Measurements from ENCODE around the gene MYO1B.

MYO1B gene

GRCh38 chr2:191362841-191363240 lies 117.6 kb downstream of the MYO1B start:
- no peak for DNase-seq (ENCODE audit: low read depth)

GRCh38 chr2:191363267-191363666 lies 118.1 kb downstream of the MYO1B start:
- DNase-seq (ENCODE audit: low read depth): no peak

- no peak for DNase-seq (ENCODE audit: low read depth)
Observed at GRCh38 chr2:191365089-191365488, 119.9 kb downstream of the MYO1B start.

GRCh38 chr2:191366199-191366598 lies 121.0 kb downstream of the MYO1B start:
- DNase-seq (ENCODE audit: low read depth): no peak

GRCh38 chr2:191369034-191369433 lies 123.8 kb downstream of the MYO1B start:
- DNase-seq (ENCODE audit: low read depth): no peak

GRCh38 chr2:191374366-191374765 lies 129.2 kb downstream of the MYO1B start:
- DNase-seq (ENCODE audit: low read depth): no peak

- DNase-seq (ENCODE audit: low read depth): no peak
Observed at GRCh38 chr2:191374939-191375338, 129.7 kb downstream of the MYO1B start.

- DNase-seq (ENCODE audit: low read depth): no peak
Observed at GRCh38 chr2:191376981-191377629, 131.9 kb downstream of the MYO1B start.

- no peak for DNase-seq (ENCODE audit: low read depth)
Observed at GRCh38 chr2:191379375-191379774, 134.2 kb downstream of the MYO1B start.

GRCh38 chr2:191382801-191383200 lies 137.6 kb downstream of the MYO1B start:
- DNase-seq (ENCODE audit: low read depth): no peak

GRCh38 chr2:191383486-191383885 lies 138.3 kb downstream of the MYO1B start:
- no peak for DNase-seq (ENCODE audit: low read depth)

GRCh38 chr2:191384829-191385228 lies 139.6 kb downstream of the MYO1B start:
- no peak for DNase-seq (ENCODE audit: low read depth)

GRCh38 chr2:191385416-191386160 lies 140.4 kb downstream of the MYO1B start:
- no peak for DNase-seq (ENCODE audit: low read depth)

- DNase-seq (ENCODE audit: low read depth): no peak
Observed at GRCh38 chr2:191386938-191387536, 141.8 kb downstream of the MYO1B start.

- no peak for DNase-seq (ENCODE audit: low read depth)
Observed at GRCh38 chr2:191389288-191389687, 144.1 kb downstream of the MYO1B start.

- no peak for DNase-seq (ENCODE audit: low read depth)
Observed at GRCh38 chr2:191391171-191391570, 146.0 kb downstream of the MYO1B start.

- no peak for DNase-seq (ENCODE audit: low read depth)
Observed at GRCh38 chr2:191394043-191394442, 148.8 kb downstream of the MYO1B start.

GRCh38 chr2:191396794-191397193 lies 151.6 kb downstream of the MYO1B start:
- no peak for DNase-seq (ENCODE audit: low read depth)

- no peak for DNase-seq (ENCODE audit: low read depth)
Observed at GRCh38 chr2:191399601-191400000, 154.4 kb downstream of the MYO1B start.

GRCh38 chr2:191401287-191401686 lies 156.1 kb downstream of the MYO1B start:
- DNase-seq (ENCODE audit: low read depth): no peak

GRCh38 chr2:191402966-191403565 lies 157.9 kb downstream of the MYO1B start:
- no peak for DNase-seq (ENCODE audit: low read depth)

- no peak for DNase-seq (ENCODE audit: low read depth)
Observed at GRCh38 chr2:191404568-191404991, 159.4 kb downstream of the MYO1B start.

- DNase-seq (ENCODE audit: low read depth): no peak
Observed at GRCh38 chr2:191405546-191405945, 160.3 kb downstream of the MYO1B start.
